HEK293 (cell line): ENCODE results near the gene HGD.

ENCODE experiments used
- CTCF ChIA-PET: fragments of 350-600 bp; formaldehyde crosslinking; extraction: SDS; loops from one replicate; lab custom pipeline; 2021; ENCODE audit warnings: antibody characterized with exemption; lab: Yijun Ruan, JAX
- POLR2A ChIA-PET: fragments of 300-600 bp; formaldehyde crosslinking; extraction: SDS; loops from one replicate; lab custom pipeline; 2020; ENCODE audit warnings: antibody characterized with exemption, inconsistent platforms; lab: Yijun Ruan, JAX
- H3K27ac ChIP-seq: fragments of 200-500 bp; sonication (Bioruptor generic); 2 replicates; pipeline ENCODE4 v1.5.1; 2014; ENCODE audit warnings: low read depth, low read length, control low read depth, inconsistent platforms; ENCODE audit errors: extremely low read depth
- H3K36me3 ChIP-seq, 2 experiments: fragments of 200-500 bp in 1 of 2; sonication (Bioruptor generic) in 1 of 2; 1 replicate in 1 of 2; 2 replicates in 1 of 2; pipeline ENCODE4 v1.5.1; 2014 to 2017; ENCODE audit warnings: inconsistent platforms in 2 of 2, low read length in 2 of 2; ENCODE audit not compliant: control insufficient read depth in 2 of 2, insufficient read depth in 1 of 2
- H3K4me1 ChIP-seq: fragments of 200-500 bp; sonication (Bioruptor generic); 2 replicates; pipeline ENCODE4 v1.5.1; 2014; ENCODE audit warnings: mild to moderate bottlenecking, low read length, inconsistent platforms; ENCODE audit not compliant: control insufficient read depth, insufficient read depth
- H3K4me3 ChIP-seq: 2 replicates; pipeline ENCODE4 v1.5.1; 2011; ENCODE audit warnings: low read depth, mild to moderate bottlenecking, control low read depth, low read length, moderate library complexity
- H3K9me3 ChIP-seq: fragments of 200-500 bp; sonication (Bioruptor generic); 2 replicates; pipeline ENCODE4 v1.5.1; 2014; ENCODE audit warnings: low read depth, low read length, inconsistent platforms; ENCODE audit not compliant: control insufficient read depth, insufficient read depth
- FEZF1 ChIP-seq: fragments of 450-650 bp; formaldehyde crosslinking; IDR thresholded peaks from 2 replicates; pipeline ENCODE4 v1.5.1; 2016; ENCODE audit warnings: missing biosample characterization, missing genetic modification characterization
- GLIS2 ChIP-seq: fragments of 450-650 bp; formaldehyde crosslinking; IDR thresholded peaks from 2 replicates; pipeline ENCODE4 v1.5.1; 2016; ENCODE audit warnings: missing biosample characterization, missing genetic modification characterization
- HIC1 ChIP-seq: fragments of 450-650 bp; formaldehyde crosslinking; IDR thresholded peaks from 2 replicates; pipeline ENCODE4 v1.5.1; 2016; ENCODE audit warnings: missing biosample characterization, missing genetic modification characterization
- KLF10 ChIP-seq: fragments of 450-650 bp; IDR thresholded peaks from 2 replicates; pipeline ENCODE4 v1.5.1; 2018; ENCODE audit warnings: missing biosample characterization, mild to moderate bottlenecking, missing genetic modification characterization
- KLF16 ChIP-seq: fragments of 450-650 bp; formaldehyde crosslinking; IDR thresholded peaks from 2 replicates; pipeline ENCODE4 v1.5.1; 2017; ENCODE audit warnings: missing biosample characterization, missing genetic modification characterization
- KLF8 ChIP-seq: fragments of 450-650 bp; formaldehyde crosslinking; IDR thresholded peaks from 2 replicates; pipeline ENCODE4 v1.5.1; 2016; ENCODE audit warnings: missing biosample characterization, missing genetic modification characterization
- PRDM1 ChIP-seq: fragments of 450-650 bp; formaldehyde crosslinking; IDR thresholded peaks from 2 replicates; pipeline ENCODE4; 2016; ENCODE audit warnings: missing biosample characterization, missing genetic modification characterization
- ZBTB26 ChIP-seq: fragments of 450-650 bp; formaldehyde crosslinking; optimal IDR thresholded peaks from 2 replicates; pipeline ENCODE3; 2016; ENCODE audit warnings: missing biosample characterization, mild to moderate bottlenecking, missing genetic modification characterization
- ZNF112 ChIP-seq: fragments of 450-650 bp; formaldehyde crosslinking; IDR thresholded peaks from 2 replicates; pipeline ENCODE4 v1.5.0; 2017; ENCODE audit warnings: missing biosample characterization, missing genetic modification characterization
- ZNF16 ChIP-seq: fragments of 450-650 bp; formaldehyde crosslinking; IDR thresholded peaks from 2 replicates; pipeline ENCODE4 v1.5.1; 2016; ENCODE audit warnings: low read depth, missing biosample characterization, missing genetic modification characterization
- ZNF2 ChIP-seq: fragments of 450-650 bp; formaldehyde crosslinking; IDR thresholded peaks from 2 replicates; pipeline ENCODE4 v1.5.1; 2016; ENCODE audit warnings: missing biosample characterization, missing genetic modification characterization
- ZNF266 ChIP-seq: fragments of 450-650 bp; formaldehyde crosslinking; IDR thresholded peaks from 2 replicates; pipeline ENCODE4 v1.5.1; 2016; ENCODE audit warnings: missing biosample characterization, missing genetic modification characterization, low read depth
- ZNF324 ChIP-seq: fragments of 450-650 bp; formaldehyde crosslinking; IDR thresholded peaks from 2 replicates; pipeline ENCODE4 v1.5.1; 2016; ENCODE audit warnings: missing biosample characterization, missing genetic modification characterization
- ZNF335 ChIP-seq: fragments of 450-650 bp; formaldehyde crosslinking; conservative IDR thresholded peaks from 2 replicates; pipeline ENCODE4 v1.5.1; 2016; ENCODE audit warnings: missing biosample characterization, missing genetic modification characterization
- ZNF404 ChIP-seq: fragments of 450-650 bp; formaldehyde crosslinking; IDR thresholded peaks from 2 replicates; pipeline ENCODE4 v1.5.1; 2017; ENCODE audit warnings: missing biosample characterization, missing genetic modification characterization
- ZNF549 ChIP-seq: fragments of 450-650 bp; IDR thresholded peaks from 2 replicates; pipeline ENCODE4 v1.5.1; 2018; ENCODE audit warnings: missing biosample characterization, missing genetic modification characterization, mild to moderate bottlenecking, inconsistent platforms, moderate library complexity
- ZNF585B ChIP-seq: fragments of 450-650 bp; formaldehyde crosslinking; IDR thresholded peaks from 2 replicates; pipeline ENCODE4 v1.5.1; 2016; ENCODE audit warnings: missing biosample characterization, missing genetic modification characterization
- ZNF596 ChIP-seq: fragments of 450-650 bp; IDR thresholded peaks from 2 replicates; pipeline ENCODE4 v1.5.0; 2018; ENCODE audit warnings: missing biosample characterization, mild to moderate bottlenecking, missing genetic modification characterization, moderate library complexity
- ZNF610 ChIP-seq: fragments of 450-650 bp; formaldehyde crosslinking; IDR thresholded peaks from 2 replicates; pipeline ENCODE4 v1.5.1; 2016; ENCODE audit warnings: missing biosample characterization, missing genetic modification characterization, borderline replicate concordance
- ZNF623 ChIP-seq: fragments of 450-650 bp; formaldehyde crosslinking; IDR thresholded peaks from 2 replicates; pipeline ENCODE4 v1.5.1; 2016; ENCODE audit warnings: missing biosample characterization, missing genetic modification characterization
- ZNF658 ChIP-seq: fragments of 450-650 bp; formaldehyde crosslinking; IDR thresholded peaks from 2 replicates; pipeline ENCODE4; 2016; ENCODE audit warnings: missing biosample characterization, missing genetic modification characterization
- ZNF664 ChIP-seq: fragments of 450-650 bp; formaldehyde crosslinking; IDR thresholded peaks from 2 replicates; pipeline ENCODE4 v1.5.1; 2016; ENCODE audit warnings: missing biosample characterization, missing genetic modification characterization
- ZNF76 ChIP-seq: fragments of 450-650 bp; formaldehyde crosslinking; IDR thresholded peaks from 2 replicates; pipeline ENCODE4; 2016; ENCODE audit warnings: low read depth, missing biosample characterization, missing genetic modification characterization, borderline replicate concordance
- ZSCAN16 ChIP-seq: fragments of 450-650 bp; formaldehyde crosslinking; IDR thresholded peaks from 2 replicates; pipeline ENCODE4 v1.5.1; 2016; ENCODE audit warnings: missing biosample characterization, missing genetic modification characterization

The HGD gene

GRCh38 chr3:120673116-120673515 lies 8.9 kb downstream of the HGD start:
- H3K36me3 ChIP-seq, result no peaks in the 10 kb centered on the region
- no peaks in the 10 kb centered on the region for H3K9me3 ChIP-seq
- no peak overlapping the region for H3K4me3 ChIP-seq
- ChIA-PET CTCF (no interaction called here), POLR2A (no interaction called here)
- no peak overlapping the region for H3K27ac ChIP-seq
- TF ChIP-seq ZNF2 (tag by site-specific recombination) (no peak), FEZF1 (tag by site-specific recombination) (no peak), KLF10 (no peak), ZNF16 (tag by site-specific recombination) (no peak), ZNF623 (no peak), KLF8 (tag by site-specific recombination) (no peak), ZNF335 (tag by site-specific recombination) (no peak), GLIS2 (tag by site-specific recombination) (no peak), ZNF324 (no peak), ZBTB26 (tag by site-specific recombination) (no peak), ZNF596 (tag by site-specific recombination) (no peak), ZNF404 (tag by site-specific recombination) (no peak), HIC1 (tag by site-specific recombination) (no peak), ZNF76 (tag by site-specific recombination) (no peak), ZNF549 (tag by site-specific recombination) (no peak)
- H3K4me1 ChIP-seq, result no peaks in the 10 kb centered on the region

- TF ChIP-seq PRDM1 (tag by site-specific recombination) (no peak), ZNF610 (tag by site-specific recombination) (no peak), ZNF76 (tag by site-specific recombination) (no peak), KLF16 (no peak), ZSCAN16 (no peak), ZNF585B (tag by site-specific recombination) (no peak), ZNF112 (no peak), ZNF658 (tag by site-specific recombination) (no peak), ZNF664 (tag by site-specific recombination) (no peak), ZNF266 (no peak)
- Histone ChIP-seq H3K4me3 (no peak overlapping the region), H3K36me3 (no peaks in the 10 kb centered on the region), H3K27ac (no peak overlapping the region), H3K9me3 (no peaks in the 10 kb centered on the region), H3K4me1 (no peaks in the 10 kb centered on the region)
- POLR2A ChIA-PET, result no interaction called here
- CTCF ChIA-PET, result no interaction called here
Measured at GRCh38 chr3:120670576-120670975, 11.5 kb downstream of the HGD start.
